ENCODE results near the gene PWP1.

GRCh38 chr12:107731366-107731765, 45.8 kb downstream of the PWP1 start:
- TF ChIP-seq POLR2AphosphoS5 (IDR thresholded peaks at IDR 0.05; ENCODE audit: low read depth, low read length) (no peak), POLR2A (IDR thresholded peaks at IDR 0.05; ENCODE audit: low read depth, low read length) (no peak)

All from GM12892 (cell line).